ENCODE data around the gene EPN1. TPM values are rescaled to one million over a fixed set of nuclear protein-coding genes. Genes with fewer than 3 reads are reported as not detected.

The EPN1 gene
- total and polyA plus RNA-seq, 9 of the 15 experiments (the other 6 are each of a cell fraction or from before 2014, with no cell fraction given): 0.08 to 138 (median 12.7) TPM

DNA sequence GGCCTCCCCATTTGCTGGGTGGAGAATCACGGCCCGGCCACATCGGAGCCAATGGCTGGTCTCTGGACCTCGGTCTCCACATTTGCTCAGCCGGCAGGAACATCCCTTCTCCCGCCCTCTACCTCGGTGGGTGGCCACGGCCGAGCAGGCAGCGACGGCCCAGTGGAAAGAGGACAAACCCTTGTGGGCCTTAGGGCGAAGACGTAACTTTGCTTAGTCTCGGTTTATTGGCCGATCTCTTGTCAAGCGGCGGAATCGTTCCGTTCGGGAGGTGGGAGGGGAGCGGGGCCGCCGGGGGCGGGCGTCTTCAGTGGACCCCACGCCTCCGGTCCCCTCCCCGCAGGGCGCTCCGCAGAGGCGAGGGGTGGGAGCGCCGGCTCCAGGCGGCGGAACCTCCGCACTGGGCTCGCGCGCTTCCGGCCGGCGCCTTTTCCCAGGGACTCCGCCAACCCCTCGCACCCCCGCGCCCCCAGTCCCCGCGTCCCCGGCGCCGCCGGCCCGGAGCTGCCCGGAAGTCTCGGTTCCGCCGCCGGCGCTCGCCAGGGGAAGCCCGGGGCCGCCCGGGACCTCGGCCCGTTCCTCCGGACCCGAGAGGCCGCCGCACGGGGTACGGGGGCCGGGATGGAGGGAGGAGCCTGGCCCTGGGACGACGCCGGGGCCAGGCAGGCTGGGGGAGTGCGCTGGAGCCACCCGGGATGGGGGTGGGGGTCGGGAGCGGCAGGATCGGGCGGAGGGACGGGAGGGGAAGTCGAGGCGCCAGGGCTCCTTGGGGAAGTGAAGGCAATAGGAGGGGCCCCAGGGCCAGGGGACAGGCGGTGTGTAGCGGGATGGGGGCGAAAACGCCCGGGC is 34.2 kb upstream of the EPN1 start, which contains the start of gene ZNF580 (continued):
- TF ChIP-seq, protein P1, sequence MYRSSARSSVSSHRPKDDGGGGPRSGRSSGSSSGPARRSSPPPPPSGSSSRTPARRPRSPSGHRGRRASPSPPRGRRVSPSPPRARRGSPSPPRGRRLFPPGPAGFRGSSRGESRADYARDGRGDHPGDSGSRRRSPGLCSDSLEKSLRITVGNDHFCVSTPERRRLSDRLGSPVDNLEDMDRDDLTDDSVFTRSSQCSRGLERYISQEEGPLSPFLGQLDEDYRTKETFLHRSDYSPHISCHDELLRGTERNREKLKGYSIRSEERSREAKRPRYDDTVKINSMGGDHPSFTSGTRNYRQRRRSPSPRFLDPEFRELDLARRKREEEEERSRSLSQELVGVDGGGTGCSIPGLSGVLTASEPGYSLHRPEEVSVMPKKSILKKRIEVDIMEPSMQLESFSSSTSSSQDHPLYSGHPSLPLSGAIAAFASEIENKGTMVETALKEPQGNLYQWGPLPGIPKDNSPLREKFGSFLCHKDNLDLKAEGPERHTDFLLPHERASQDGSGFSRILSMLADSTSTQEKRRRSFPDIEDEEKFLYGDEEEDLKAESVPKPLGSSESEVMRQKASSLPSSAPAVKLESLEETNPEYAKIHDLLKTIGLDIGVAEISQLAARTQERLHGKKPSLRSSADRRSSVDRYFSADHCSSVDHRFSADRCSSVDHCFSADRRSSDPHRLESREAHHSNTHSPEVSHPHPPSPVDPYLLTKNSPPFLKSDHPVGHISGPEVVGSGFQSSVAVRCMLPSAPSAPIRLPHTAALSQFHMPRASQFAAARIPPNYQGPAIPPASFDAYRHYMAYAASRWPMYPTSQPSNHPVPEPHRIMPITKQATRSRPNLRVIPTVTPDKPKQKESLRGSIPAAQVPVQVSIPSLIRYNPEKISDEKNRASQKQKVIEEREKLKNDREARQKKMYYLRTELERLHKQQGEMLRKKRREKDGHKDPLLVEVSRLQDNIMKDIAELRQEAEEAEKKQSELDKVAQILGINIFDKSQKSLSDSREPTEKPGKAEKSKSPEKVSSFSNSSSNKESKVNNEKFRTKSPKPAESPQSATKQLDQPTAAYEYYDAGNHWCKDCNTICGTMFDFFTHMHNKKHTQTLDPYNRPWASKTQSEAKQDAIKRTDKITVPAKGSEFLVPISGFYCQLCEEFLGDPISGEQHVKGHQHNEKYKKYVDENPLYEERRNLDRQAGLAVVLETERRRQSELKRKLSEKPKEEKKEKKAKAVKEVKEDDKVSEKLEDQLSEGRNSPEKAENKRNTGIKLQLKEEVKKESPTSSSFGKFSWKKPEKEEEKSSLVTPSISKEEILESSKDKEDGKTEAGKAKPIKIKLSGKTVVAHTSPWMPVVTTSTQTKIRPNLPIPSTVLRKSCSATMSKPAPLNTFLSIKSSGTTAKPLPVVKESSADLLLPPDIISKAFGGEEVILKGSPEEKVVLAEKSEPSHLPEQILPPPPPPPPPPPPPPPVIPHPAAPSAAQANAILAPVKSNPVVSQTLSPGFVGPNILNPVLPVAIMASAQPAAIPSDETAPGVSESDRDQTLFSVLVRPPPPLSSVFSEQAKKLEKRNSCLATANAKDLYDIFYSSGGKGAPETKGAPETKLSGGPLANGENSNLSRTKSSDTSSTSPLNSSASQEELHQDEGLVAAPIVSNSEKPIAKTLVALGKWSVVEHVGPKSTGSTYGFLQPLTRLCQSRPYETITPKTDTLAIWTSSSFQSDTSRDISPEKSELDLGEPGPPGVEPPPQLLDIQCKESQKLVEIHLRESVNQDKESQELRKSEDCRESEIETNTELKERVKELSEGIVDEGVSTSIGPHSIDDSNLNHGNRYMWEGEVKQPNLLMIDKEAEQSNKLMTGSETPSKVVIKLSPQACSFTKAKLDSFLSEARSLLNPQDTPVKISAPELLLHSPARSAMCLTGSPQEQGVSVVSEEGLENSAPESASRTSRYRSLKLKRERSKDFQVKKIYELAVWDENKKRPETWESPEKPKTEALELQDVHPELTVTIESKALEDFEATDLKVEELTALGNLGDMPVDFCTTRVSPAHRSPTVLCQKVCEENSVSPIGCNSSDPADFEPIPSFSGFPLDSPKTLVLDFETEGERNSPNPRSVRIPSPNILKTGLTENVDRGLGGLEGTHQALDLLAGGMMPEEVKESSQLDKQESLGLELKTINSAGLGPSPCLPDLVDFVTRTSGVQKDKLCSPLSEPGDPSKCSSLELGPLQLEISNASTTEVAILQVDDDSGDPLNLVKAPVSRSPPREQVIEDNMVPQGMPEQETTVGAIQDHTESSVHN (IDR thresholded peaks at IDR 0.05; ENCODE audit: borderline replicate concordance in 1 of 2, low read depth in 1 of 2): no peak
- TF ChIP-seq TRIM24 (IDR thresholded peaks at IDR 0.05): peak in 1 of 2 experiments; percentile 63; a peak in 1 of 4 replicates
- no peak for TF ChIP-seq CC2D1A (IDR thresholded peaks at IDR 0.05)
- TF ChIP-seq, protein P2, sequence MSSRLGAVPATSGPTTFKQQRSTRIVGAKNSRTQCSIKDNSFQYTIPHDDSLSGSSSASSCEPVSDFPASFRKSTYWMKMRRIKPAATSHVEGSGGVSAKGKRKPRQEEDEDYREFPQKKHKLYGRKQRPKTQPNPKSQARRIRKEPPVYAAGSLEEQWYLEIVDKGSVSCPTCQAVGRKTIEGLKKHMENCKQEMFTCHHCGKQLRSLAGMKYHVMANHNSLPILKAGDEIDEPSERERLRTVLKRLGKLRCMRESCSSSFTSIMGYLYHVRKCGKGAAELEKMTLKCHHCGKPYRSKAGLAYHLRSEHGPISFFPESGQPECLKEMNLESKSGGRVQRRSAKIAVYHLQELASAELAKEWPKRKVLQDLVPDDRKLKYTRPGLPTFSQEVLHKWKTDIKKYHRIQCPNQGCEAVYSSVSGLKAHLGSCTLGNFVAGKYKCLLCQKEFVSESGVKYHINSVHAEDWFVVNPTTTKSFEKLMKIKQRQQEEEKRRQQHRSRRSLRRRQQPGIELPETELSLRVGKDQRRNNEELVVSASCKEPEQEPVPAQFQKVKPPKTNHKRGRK (tag; IDR thresholded peaks at IDR 0.05): no peak
- no peak for TF ChIP-seq FUS (optimal IDR thresholded peaks at IDR 0.05; ENCODE audit: low read depth, low read length)
- TF ChIP-seq ZNF165 (CRISPR knock-in tag; IDR thresholded peaks at IDR 0.05; ENCODE audit: borderline replicate concordance): no peak
- TF ChIP-seq, protein P3, sequence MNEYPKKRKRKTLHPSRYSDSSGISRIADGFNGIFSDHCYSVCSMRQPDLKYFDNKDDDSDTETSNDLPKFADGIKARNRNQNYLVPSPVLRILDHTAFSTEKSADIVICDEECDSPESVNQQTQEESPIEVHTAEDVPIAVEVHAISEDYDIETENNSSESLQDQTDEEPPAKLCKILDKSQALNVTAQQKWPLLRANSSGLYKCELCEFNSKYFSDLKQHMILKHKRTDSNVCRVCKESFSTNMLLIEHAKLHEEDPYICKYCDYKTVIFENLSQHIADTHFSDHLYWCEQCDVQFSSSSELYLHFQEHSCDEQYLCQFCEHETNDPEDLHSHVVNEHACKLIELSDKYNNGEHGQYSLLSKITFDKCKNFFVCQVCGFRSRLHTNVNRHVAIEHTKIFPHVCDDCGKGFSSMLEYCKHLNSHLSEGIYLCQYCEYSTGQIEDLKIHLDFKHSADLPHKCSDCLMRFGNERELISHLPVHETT (CRISPR knock-in tag; conservative IDR thresholded peaks at IDR 0.05 in 1 of 2, IDR thresholded peaks at IDR 0.05 in 1 of 2): peak in 1 of 2 experiments; percentile 95; a peak in 2 of 4 replicates
- TF ChIP-seq TCFL5 (CRISPR knock-in tag; conservative IDR thresholded peaks at IDR 0.05): no peak
- no peak for TF ChIP-seq ZNF175 (CRISPR knock-in tag; IDR thresholded peaks at IDR 0.05; ENCODE audit: low read depth)
- TF ChIP-seq ZNF311 (CRISPR knock-in tag; IDR thresholded peaks at IDR 0.05): no peak
